Measurements from ENCODE around the gene INSYN1.

The INSYN1 gene

GRCh38 chr15:73773428-73773827 is 20.3 kb upstream of the INSYN1 start:
- DNase-seq, result no peak

GRCh38 chr15:73771385-73772045 is 18.4 kb upstream of the INSYN1 start:
- no peak for DNase-seq

GRCh38 chr15:73770050-73770449 is 16.9 kb upstream of the INSYN1 start:
- DNase-seq, result no peak

- no peak for DNase-seq
Measured at GRCh38 chr15:73767806-73768501, 14.8 kb upstream of the INSYN1 start.

GRCh38 chr15:73766598-73766997 is 13.4 kb upstream of the INSYN1 start:
- DNase-seq, result no peak

- no peak for DNase-seq
Measured at GRCh38 chr15:73765778-73766177, 12.6 kb upstream of the INSYN1 start.

GRCh38 chr15:73763931-73764330 is 10.8 kb upstream of the INSYN1 start:
- DNase-seq, result no peak

- DNase-seq, result no peak
Measured at GRCh38 chr15:73760330-73761329, 7.5 kb upstream of the INSYN1 start.

GRCh38 chr15:73758461-73758860 is 5.3 kb upstream of the INSYN1 start:
- DNase-seq, result no peak

GRCh38 chr15:73757571-73757970 is 4.4 kb upstream of the INSYN1 start:
- DNase-seq, result no peak

- DNase-seq, result no peak
Measured at GRCh38 chr15:73756947-73757513, 3.9 kb upstream of the INSYN1 start.

GRCh38 chr15:73756390-73756789 is 3.2 kb upstream of the INSYN1 start:
- no peak for DNase-seq

- DNase-seq, result no peak
Measured at GRCh38 chr15:73755946-73756345, 2.8 kb upstream of the INSYN1 start.

- DNase-seq, result no peak
Measured at GRCh38 chr15:73755481-73755880, 2.3 kb upstream of the INSYN1 start.

GRCh38 chr15:73754461-73754860 is 1.3 kb upstream of the INSYN1 start:
- no peak for DNase-seq

- no peak for DNase-seq
Measured at GRCh38 chr15:73752806-73753193, 351 bp downstream of the INSYN1 start.

GRCh38 chr15:73751899-73752805 is 999 bp downstream of the INSYN1 start:
- no peak for DNase-seq

GRCh38 chr15:73751511-73751898 is 1.6 kb downstream of the INSYN1 start:
- DNase-seq, result no peak

GRCh38 chr15:73750951-73751350 is 2.2 kb downstream of the INSYN1 start:
- no peak for DNase-seq

- no peak for DNase-seq
Measured at GRCh38 chr15:73750438-73750837, 2.7 kb downstream of the INSYN1 start.

- no peak for DNase-seq
Measured at GRCh38 chr15:73749971-73750370, 3.2 kb downstream of the INSYN1 start.

- DNase-seq, result no peak
Measured at GRCh38 chr15:73749533-73749932, 3.6 kb downstream of the INSYN1 start.

Data from activated CD4-positive, CD25-positive, alpha-beta regulatory T cell treated with anti-CD3 and anti-CD28 coated beads, Interleukin-2, amount 50 U/mL, for 72 hours (primary cell).